Measurements from ENCODE around the gene IQUB.

- TF ChIP-seq POLR2A (IDR thresholded peaks at IDR 0.05) (no peak), CTCF (IDR thresholded peaks at IDR 0.05) (no peak)
These were observed 73.8 kb downstream of the IQUB start for GRCh38 chr7:123460616-123461015.

All from body of pancreas (tissue), 4 donors.